NCI-H1694 (cell line): ENCODE results near the gene MEG3.

Experiments
- DNase-seq: peaks from one replicate; lab custom pipeline; 2025; lab: John Stamatoyannopoulos, UW

Gene MEG3

DNA sequence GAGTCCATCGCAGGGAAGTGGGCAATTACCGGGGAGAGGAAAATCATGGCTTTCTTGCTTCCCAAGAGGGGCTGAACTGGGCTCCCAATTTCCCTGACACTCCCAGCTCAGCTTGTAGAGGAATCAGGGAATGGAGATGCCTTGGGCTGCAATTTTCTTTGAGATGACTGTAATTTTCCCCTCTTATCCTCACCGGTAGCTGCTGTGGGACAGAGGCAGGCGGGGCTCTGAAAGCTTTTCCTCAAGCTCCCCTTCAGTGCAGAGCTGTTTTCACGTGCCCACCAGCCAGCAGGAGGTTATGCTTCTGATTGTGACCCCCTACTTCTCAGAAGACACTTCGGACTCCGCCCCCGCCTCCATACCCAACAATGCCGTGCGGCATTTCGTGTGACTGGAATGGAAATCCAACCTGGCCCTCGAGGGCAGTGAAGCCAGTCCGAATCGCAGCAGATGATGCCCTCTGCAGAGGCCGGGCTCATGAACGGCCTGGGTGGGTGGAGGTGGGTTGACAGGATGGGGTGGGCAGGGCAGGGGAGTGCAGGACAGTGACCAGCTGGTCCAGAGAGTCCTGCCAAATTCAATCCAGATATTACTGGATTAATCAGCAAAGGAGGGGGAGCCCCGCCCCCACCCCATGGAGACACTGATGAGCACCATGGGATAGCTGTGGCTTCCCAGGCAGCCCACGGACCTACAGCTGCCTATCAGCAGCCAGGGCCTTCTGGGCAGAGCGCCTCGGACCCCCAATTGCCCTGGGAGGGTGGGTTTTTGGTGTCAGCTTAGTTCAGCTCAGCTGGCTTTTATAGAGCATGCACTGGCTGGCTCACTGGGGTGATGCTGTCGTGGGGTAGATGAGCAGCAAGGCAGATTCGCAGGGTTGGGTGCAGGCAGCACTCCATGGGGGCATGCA, 40.0 kb downstream of the MEG3 start:
- no peak for DNase-seq

DNA sequence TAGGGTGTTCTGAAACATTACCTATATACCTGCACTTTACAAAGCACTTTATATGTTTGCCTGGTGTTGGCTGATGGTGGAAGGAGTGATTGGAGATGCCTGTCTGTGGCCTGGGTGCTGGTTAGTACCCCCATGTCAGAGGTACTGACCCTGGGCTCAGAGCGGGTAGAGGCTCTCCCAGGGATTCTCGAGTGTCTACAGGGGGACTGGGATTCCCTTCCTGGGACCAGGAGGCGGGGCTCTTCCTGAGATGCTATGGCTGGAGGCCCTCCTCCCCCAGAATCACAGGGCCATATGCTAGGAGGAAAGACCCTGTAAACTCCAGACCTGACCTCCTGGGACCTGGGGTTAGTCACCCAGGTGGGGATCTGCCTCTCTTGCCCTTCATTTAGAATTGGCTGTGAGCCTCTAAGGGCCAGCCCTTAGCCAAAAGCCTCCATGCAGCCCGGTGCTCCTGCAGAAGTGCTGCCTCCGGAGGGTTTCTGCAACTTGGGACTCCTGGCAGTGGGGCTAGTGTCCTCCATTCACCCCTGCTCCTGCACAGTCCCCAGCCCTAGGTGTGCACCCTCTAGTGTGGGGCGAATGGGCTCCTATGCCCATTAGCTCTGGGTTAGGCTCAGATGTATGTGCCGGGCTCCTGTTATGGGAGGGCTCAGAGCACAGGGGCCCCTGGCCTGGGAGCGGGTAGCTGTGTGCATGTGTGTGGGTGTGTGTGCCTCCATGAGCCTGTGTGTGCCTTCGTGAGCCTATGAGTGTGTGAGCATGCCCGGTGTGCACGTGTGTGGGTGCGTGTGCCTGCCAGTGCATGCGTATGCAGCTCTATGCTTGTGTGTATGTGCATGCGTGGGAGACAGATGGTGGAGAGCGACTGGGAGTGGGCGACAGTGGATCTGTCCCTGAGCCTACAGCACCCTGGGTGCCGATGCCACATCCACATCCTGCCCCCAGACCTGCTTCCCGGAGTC, 41.0 kb downstream of the MEG3 start:
- no peak for DNase-seq

DNA sequence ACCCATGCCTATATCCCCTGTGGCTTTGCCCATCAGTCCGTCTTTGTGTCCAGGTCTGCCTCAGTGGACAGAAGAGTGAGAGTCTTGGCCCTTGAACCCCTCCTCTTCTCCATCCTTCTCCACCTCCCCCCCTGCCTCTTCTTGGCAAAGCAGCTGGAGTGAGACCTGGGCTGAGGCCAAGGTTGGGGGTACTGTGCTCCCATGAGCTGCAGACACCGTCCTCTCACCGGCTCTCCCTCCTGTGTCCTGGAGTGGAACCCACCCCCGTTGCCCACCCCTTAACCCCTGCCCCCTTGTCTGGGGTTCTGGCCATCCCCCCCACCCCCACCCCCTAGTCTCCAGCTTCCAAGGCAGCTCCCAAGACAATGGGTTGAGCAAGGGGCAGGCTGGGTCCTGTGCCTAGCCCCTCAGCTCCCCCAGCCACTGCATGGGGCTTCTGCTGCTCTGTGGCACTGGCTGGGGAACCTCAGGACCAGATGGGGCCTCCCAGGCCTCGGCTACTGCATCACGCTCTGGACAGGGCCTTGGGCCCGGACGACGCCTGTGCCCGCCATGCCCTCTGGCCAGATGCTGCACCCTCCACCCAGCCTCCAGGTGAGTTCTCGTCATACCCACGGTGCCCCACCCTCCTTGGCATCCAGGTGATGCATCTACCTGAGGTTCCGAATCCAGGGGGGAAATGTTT, 41.9 kb downstream of the MEG3 start:
- no peak for DNase-seq

DNA sequence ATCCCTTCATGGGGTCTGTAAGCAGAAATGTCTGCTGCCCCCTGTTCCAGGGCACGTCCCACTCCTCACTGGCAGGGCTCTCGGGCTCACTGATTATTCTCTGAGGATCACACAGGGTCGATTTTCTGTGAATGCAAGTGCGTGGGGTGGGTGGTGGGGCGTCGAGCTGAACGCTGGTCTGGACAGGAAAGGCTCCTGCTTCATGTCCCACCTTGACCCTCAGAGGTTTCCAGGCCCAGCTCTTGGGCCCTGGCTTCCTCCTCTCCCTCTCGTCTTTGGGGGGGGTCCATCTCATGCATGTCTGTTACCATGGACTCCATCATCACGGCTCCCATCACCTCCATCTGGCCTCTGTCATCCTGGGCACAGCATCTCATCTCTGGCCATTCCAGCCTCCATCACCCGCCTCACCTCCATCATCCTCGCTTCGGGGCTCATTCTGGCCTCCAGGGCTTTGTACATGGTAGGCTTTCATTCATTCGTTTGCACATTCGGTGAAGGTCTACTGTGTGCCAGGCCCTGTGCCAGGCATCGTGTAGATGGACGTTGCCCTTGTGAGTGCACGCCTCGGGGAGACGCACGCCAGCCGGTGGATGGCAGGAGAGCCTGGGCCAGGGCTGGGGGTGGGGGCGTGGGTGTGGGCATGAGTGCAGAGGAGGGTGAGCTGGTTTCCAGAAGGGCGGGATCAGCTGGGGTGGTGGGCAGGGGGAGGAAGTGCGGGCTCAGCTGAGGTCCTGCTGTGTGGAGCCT, 42.9 kb downstream of the MEG3 start:
- no peak for DNase-seq

- no peak for DNase-seq
Observed at GRCh38 chr14:100871234-100872186, 45.6 kb downstream of the MEG3 start.

- no peak for DNase-seq
Observed at GRCh38 chr14:100872259-100873095, 46.6 kb downstream of the MEG3 start.

GRCh38 chr14:100873096-100873482, 47.2 kb downstream of the MEG3 start:
- DNase-seq: no peak

GRCh38 chr14:100874051-100874410, 48.1 kb downstream of the MEG3 start:
- no peak for DNase-seq

- no peak for DNase-seq
Observed at GRCh38 chr14:100874411-100875091, 48.6 kb downstream of the MEG3 start.

- no peak for DNase-seq
Observed at GRCh38 chr14:100875126-100875525, 49.2 kb downstream of the MEG3 start.

DNA sequence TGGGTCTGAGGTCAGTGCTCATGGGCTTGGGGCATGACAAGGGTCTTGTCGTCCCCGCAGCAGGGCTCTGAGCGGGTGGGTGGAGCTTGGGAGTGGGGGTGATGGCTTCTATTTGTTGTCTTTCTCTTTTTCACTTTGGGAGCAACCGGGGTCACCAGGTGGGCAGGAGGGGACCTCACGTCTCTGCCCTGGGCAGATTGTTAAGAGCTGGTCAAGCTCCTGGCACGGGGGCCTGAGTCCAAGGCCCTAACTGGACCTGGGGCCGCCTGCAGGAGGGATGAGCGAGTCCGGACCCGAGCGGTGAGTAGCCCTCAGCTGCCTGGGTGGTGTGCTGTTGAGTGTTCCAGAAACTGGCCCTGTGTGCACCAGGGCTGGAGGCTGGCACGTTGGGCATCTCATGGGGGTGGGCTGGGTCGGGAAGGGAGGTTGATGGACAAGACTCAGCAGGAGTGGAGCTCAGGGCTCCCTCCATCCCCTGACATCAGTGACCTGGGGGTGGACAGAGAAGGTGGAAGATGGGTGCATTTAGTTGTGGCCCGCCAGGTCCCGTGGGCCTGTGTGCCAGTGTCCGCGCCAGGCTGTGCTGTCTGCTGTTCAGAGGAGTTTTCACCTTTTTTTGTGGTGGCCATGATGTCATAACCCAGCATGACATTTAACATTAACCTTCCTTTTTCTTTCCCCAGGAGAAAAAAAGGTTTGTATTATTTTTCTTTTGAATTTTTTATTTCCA, 50.1 kb downstream of the MEG3 start:
- no peak for DNase-seq

GRCh38 chr14:100878271-100879146, 52.6 kb downstream of the MEG3 start:
- DNase-seq: no peak

- DNase-seq: no peak
Observed at GRCh38 chr14:100879194-100879593, 53.3 kb downstream of the MEG3 start.

GRCh38 chr14:100879782-100880181, 53.9 kb downstream of the MEG3 start:
- no peak for DNase-seq

DNA sequence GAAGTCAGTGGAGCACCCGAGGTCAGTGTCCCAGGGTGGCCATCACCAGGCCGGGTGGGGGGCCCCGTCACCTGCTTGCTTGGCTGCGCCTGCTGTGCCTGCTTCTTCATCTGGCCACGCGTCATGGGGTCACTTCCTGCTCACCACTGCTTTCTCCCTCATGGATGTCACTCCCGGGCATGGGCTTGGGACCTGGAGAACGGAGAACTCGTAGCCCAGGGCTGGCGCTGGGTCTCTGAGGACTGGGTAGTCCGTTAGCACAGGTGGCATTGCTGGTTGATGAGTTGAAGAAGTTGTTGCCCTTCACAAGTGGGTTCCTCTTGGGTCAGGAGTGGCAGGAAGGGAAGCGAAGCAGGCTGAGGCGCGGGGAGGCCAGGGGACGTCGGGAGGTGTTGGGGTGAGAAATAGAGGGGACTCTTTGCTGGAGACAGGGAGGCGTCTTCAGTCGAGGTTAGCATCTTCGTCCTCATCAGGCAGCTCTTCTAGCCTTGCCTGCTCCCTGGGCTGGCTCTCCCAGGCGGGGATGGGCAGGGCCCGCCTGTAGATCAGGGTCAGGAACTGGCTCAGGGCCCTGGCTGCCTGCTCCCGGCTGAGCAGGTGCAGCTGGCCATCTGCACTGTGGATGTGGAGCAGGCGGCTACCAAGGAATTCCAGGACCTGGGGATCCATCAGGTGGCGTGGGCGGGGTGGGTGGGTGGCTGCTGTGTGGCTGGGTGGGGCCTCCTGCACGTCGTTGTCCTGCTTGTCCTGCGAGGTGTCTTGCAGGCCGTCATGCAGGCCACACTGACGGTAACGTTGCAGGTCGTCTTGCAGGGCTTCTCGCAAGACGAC, 54.6 kb downstream of the MEG3 start:
- DNase-seq: no peak
